Osteoblast (primary cell): ENCODE data around the gene RPRD1B. TPM values are rescaled to one million over a fixed set of nuclear protein-coding genes. Genes with fewer than 3 reads are reported as not detected.

Experiments used
- DNase-seq: peaks from one replicate; pipeline ENCODE4 v3.0.0; 2011; ENCODE audit warnings: low spot score, mixed read lengths; ENCODE audit not compliant: insufficient read length; ENCODE audit errors: missing footprints
- H2AFZ ChIP-seq: 2 replicates; pipeline ENCODE4 v1.6.0; 2011; ENCODE audit warnings: mild to moderate bottlenecking, low read length
- H3K27ac ChIP-seq: 2 replicates; pipeline ENCODE4 v1.5.1; 2011; ENCODE audit warnings: mild to moderate bottlenecking, low read depth, low read length, moderate library complexity
- H3K27me3 ChIP-seq: 2 replicates; pipeline ENCODE4 v1.6.0; 2012; ENCODE audit warnings: mild to moderate bottlenecking, control low read depth, inconsistent platforms, low read length, moderate library complexity; ENCODE audit not compliant: insufficient read depth
- H3K36me3 ChIP-seq: 2 replicates; pipeline ENCODE4 v1.5.1; 2011; ENCODE audit warnings: mild to moderate bottlenecking, low read length, control low read depth, moderate library complexity; ENCODE audit not compliant: insufficient read depth
- H3K4me1 ChIP-seq: 2 replicates; pipeline ENCODE4 v1.5.1; 2011; ENCODE audit warnings: mild to moderate bottlenecking, low read length, control low read depth, moderate library complexity; ENCODE audit not compliant: insufficient read depth
- H3K4me2 ChIP-seq: 2 replicates; pipeline ENCODE4 v1.6.0; 2011; ENCODE audit warnings: mild to moderate bottlenecking, low read length; ENCODE audit not compliant: insufficient read depth
- H3K4me3 ChIP-seq: fragments of 200-600 bp; sonication (generic); 3 replicates; pipeline ENCODE4 v1.5.1; 2012; ENCODE audit warnings: mild to moderate bottlenecking, low read length, inconsistent platforms; ENCODE audit not compliant: insufficient read depth
- H3K79me2 ChIP-seq: 2 replicates; pipeline ENCODE4 v1.6.0; 2012; ENCODE audit warnings: mild to moderate bottlenecking, low read length, control low read depth, inconsistent platforms; ENCODE audit not compliant: insufficient read depth
- H3K9me3 ChIP-seq: 2 replicates; pipeline ENCODE4 v1.5.1; 2011; ENCODE audit warnings: low read depth, low read length, control low read depth
- H4K20me1 ChIP-seq: 2 replicates; pipeline ENCODE4 v1.6.0; 2012; ENCODE audit warnings: mild to moderate bottlenecking, low read length, control low read depth; ENCODE audit not compliant: insufficient read depth
- CTCF ChIP-seq: IDR thresholded peaks from 2 replicates; pipeline ENCODE4 v1.5.1; 2011; ENCODE audit warnings: mild to moderate bottlenecking, low read depth, low read length, moderate library complexity; ENCODE audit errors: extremely low read depth
- total RNA-seq: library from RNA; depleted of rRNA; stranded (reverse); fragments of >200 nt; gene quantifications from 2 replicates; pipeline ENCODE4 v1.2.3, GENCODE V29; 2012

The RPRD1B gene
- total RNA-seq, 1 donor = 29.3 TPM

GRCh38 chr20:38032585-38033329 lies 789 bp upstream of the RPRD1B start:
- Histone ChIP-seq H3K9me3 (no peaks in the 10 kb centered on the region), H3K79me2 (peaks cover 99% of the 10 kb centered on the region), H3K4me3 (peak overlapping the region; percentile 93), H3K4me1 (peaks cover 22% of the 10 kb centered on the region), H2AFZ (peak overlapping the region; percentile 97), H3K27me3 (no peaks in the 10 kb centered on the region), H3K27ac (peak overlapping the region; percentile 95), H3K36me3 (peaks cover 13% of the 10 kb centered on the region), H3K4me2 (peak overlapping the region; percentile 87), H4K20me1 (peaks cover 7% of the 10 kb centered on the region)
- no peak for DNase-seq
- no peak for TF ChIP-seq CTCF

GRCh38 chr20:38034108-38034649 lies 633 bp downstream of the RPRD1B start:
- peak overlapping the region; percentile 97 for H2AFZ ChIP-seq
- peak overlapping the region; percentile 93 for H3K4me3 ChIP-seq
- peaks cover 98% of the 10 kb centered on the region for H3K79me2 ChIP-seq
- DNase-seq = peak; percentile 44
- H3K9me3 ChIP-seq = no peaks in the 10 kb centered on the region
- peaks cover 9% of the 10 kb centered on the region for H4K20me1 ChIP-seq
- TF ChIP-seq CTCF = no peak
- H3K27ac ChIP-seq = peak overlapping the region; percentile 95
- H3K36me3 ChIP-seq = peaks cover 13% of the 10 kb centered on the region
- peaks cover 22% of the 10 kb centered on the region for H3K4me1 ChIP-seq
- H3K27me3 ChIP-seq = no peaks in the 10 kb centered on the region
- H3K4me2 ChIP-seq = peak overlapping the region; percentile 87

GRCh38 chr20:38034961-38035360 lies 1.4 kb downstream of the RPRD1B start:
- peaks cover 9% of the 10 kb centered on the region for H4K20me1 ChIP-seq
- H3K9me3 ChIP-seq = no peaks in the 10 kb centered on the region
- peaks cover 15% of the 10 kb centered on the region for H3K36me3 ChIP-seq
- peak overlapping the region; percentile 95 for H3K27ac ChIP-seq
- peaks cover 22% of the 10 kb centered on the region for H3K4me1 ChIP-seq
- H3K27me3 ChIP-seq = no peaks in the 10 kb centered on the region
- DNase-seq = peak; percentile 17
- no peak overlapping the region for H2AFZ ChIP-seq
- peak overlapping the region; percentile 93 for H3K4me3 ChIP-seq
- TF ChIP-seq CTCF = no peak
- peaks cover 98% of the 10 kb centered on the region for H3K79me2 ChIP-seq
- H3K4me2 ChIP-seq = peak overlapping the region; percentile 87

GRCh38 chr20:38036366-38036765 lies 2.8 kb downstream of the RPRD1B start:
- H3K36me3 ChIP-seq = peaks cover 27% of the 10 kb centered on the region

More at GRCh38 chr20:38036366-38036765, 2.8 kb downstream of the RPRD1B start:
- DNase-seq = no peak
- Histone ChIP-seq H4K20me1 (peaks cover 9% of the 10 kb centered on the region), H3K27ac (no peak overlapping the region), H3K4me2 (no peak overlapping the region), H2AFZ (no peak overlapping the region), H3K27me3 (no peaks in the 10 kb centered on the region), H3K4me3 (no peak overlapping the region), H3K4me1 (peaks cover 22% of the 10 kb centered on the region), H3K79me2 (peaks cover 97% of the 10 kb centered on the region), H3K9me3 (no peaks in the 10 kb centered on the region)
- TF ChIP-seq CTCF = no peak
